PFSK-1 (cell line): ENCODE data around the gene PRKRIP1.

Experiments
- POLR2AphosphoS5 ChIP-seq: IDR thresholded peaks from 2 replicates; pipeline ENCODE4 v1.6.1; 2012; ENCODE audit warnings: low read depth, mild to moderate bottlenecking, control low read depth, low read length, moderate library complexity
- TAF1 ChIP-seq: IDR thresholded peaks from 2 replicates; pipeline ENCODE4 v1.6.1; 2012; ENCODE audit warnings: low read length, control low read depth, borderline replicate concordance; ENCODE audit not compliant: insufficient read depth

DNA sequence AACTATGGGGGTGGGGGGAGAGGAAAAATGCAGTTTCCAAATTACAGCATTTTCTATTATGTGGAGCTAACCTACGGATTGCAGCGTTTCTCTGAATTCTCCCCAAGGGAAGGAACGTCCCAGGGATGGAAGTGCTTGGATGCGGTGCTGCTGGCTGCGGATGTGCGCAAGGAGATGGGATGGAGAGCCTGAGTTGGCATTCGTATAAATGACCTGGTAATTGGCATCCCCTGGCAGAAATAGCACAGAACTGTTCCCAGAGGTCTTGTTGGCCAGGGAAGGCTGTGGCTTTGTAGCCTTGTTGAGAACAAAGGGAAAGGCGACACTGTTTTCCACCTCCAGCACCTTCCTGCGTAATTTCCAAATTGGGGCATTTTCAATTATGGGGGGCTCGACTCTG is 40.0 kb downstream of the PRKRIP1 start:
- TF ChIP-seq TAF1 = no peak
- TF ChIP-seq POLR2AphosphoS5 = no peak
